HG03442 (cell line): ENCODE results near the gene POLR1F.

Experiments
- ATAC-seq: cut with Tn5 transposase; IDR thresholded peaks from one replicate; pipeline ENCODE4 v1.9.1; 2021; ENCODE audit warnings: mild to moderate bottlenecking, moderate library complexity; ENCODE audit not compliant: unreplicated experiment

The POLR1F gene

DNA sequence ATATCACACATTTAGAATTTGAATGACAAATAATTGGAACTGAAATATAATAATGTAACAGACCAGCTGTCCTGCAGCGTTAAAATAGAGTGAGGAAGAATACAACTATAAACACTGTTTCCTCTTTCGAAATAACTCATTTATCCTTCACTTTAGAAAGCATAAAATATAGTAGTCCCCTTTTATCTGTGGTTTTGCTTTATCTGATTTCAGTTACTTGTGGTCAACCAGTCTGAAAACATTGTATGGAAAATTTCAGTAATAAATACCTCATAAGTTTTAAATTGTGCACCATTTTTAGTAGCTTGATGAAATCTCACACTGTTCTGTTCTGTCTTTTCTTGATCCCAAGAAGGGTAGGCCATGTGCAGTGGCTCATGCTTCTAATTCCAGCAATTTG lies 31.7 kb downstream of the POLR1F start:
- ATAC-seq = peak; percentile 90

GRCh38 chr7:19675816-19676215 lies 33.0 kb downstream of the POLR1F start:
- no peak for ATAC-seq

- no peak for ATAC-seq
These were observed 34.4 kb downstream of the POLR1F start for GRCh38 chr7:19674266-19674960.

DNA sequence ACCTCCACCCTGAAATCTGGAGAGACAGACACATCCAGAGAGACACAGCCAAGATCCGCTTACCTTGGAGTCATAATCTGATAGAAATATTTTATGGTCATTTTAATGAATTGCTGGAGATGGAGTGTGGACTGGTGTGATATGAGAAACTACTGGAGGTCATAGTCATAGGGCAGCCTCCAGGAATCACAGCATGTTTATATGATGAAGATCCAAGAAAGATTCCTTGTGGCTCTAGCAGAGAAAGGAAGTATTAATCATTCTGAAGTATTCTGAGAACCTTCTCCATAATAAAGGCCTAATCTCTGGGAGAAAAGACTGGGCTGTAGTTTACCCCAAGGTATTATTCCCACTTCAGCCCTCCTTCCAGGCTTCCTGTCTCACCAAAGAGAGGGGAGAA lies 38.0 kb downstream of the POLR1F start:
- ATAC-seq = no peak

DNA sequence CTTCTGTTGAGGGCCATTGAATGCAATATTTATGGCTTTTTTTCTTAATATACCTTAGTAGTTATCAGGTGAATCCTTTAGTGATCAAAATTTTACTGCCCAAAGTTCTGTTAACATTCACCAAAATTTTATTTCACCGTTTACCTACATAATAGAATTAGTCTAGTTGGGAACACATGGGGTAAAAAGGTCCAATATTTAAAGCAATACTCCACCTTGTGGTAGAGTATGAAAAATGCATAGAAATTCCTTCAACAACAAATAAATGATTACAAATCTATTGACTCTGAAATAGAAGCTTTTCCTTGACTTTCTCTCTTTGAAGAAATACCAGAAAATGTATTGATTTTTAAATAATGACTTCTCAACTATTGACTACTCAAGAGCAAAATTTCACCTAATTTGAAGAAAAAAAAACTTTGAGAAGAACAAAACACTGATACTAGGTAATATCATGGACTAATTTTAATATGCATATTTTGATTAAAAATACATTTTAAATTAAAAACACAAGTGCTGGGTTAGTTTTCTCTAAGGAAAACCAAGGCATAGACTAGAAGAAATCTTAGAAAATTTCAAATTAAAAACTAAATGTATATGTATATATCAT lies 43.3 kb downstream of the POLR1F start:
- peak; percentile 49 for ATAC-seq

DNA sequence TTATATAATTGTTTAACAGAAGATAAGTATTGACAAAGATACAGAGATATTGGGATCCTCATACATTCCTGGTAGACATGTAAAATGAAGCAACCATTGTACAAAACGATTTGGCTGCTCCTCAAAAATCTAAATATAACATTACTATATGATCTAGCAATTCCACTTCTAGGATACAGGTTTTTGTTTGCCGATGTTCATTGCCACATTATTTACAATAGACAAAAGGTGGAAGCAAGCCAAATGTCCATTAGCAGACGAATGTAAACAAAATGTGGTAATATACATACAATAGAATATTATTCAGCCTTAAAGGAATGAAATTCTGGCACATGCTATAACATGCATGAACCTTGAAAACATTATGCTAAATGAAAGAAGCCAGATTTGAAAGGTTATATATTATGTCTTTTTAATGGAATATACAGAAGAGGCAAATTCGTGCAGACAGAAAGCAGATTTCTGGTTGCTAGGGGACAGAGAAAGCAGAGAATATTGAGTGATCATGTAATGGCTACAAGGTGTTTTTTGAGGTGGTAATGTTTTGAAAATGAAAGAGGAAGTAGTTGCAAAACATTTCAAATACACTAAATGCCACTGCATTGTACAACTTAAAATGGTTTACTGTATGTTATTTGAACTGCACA lies 44.9 kb downstream of the POLR1F start:
- ATAC-seq = peak; percentile 97

GRCh38 chr7:19648791-19649190 lies 60.0 kb downstream of the POLR1F start:
- no peak for ATAC-seq
